Left lung (tissue), 10 donors: ENCODE results near the gene GALNTL6. TPM values are rescaled to one million over a fixed set of nuclear protein-coding genes. Genes with fewer than 3 reads are reported as not detected.

ENCODE experiments used
- ATAC-seq: fragments of 200-7000 bp; cut with Tn5 transposase; one replicate; pipeline ENCODE4 v1.9.1; 2020; ENCODE audit warnings: moderate library complexity
- DNase-seq, 4 donors: peaks; one replicate each; pipeline ENCODE4 v3.0.0-alpha.2; 2013 to 2020
- H3K27ac ChIP-seq, 2 donors: fragments of 200-600 bp; sonication (generic) in 1 of 2; one replicate each; pipeline versions ENCODE4 v1.5.0 to v1.8.0; 2020 to 2021
- H3K27me3 ChIP-seq, 2 donors: fragments of 200-600 bp; sonication (generic) in 1 of 2; one replicate each; pipeline versions ENCODE4 v1.5.0 to v1.8.0; 2020 to 2021
- H3K36me3 ChIP-seq, 2 donors: fragments of 200-600 bp; sonication (generic) in 1 of 2; one replicate each; pipeline versions ENCODE4 v1.5.0 to v1.8.0; 2020 to 2021
- H3K4me1 ChIP-seq, 2 donors: fragments of 200-600 bp; one replicate each; pipeline ENCODE4 v1.8.0; 2021
- H3K4me3 ChIP-seq, 2 donors: fragments of 200-600 bp; sonication (generic) in 1 of 2; one replicate each; pipeline versions ENCODE4 v1.5.0 to v1.8.0; 2020 to 2021; ENCODE audit warnings: mild to moderate bottlenecking in 1 of 2
- H3K9me3 ChIP-seq, 2 donors: fragments of 200-600 bp; sonication (generic) in 1 of 2; one replicate each; pipeline versions ENCODE4 v1.5.0 to v1.8.0; 2020 to 2021
- CTCF ChIP-seq, 2 donors: fragments of 200-600 bp; sonication (generic) in 1 of 2; IDR thresholded peaks; one replicate each; pipeline versions ENCODE4 v1.5.0 to v1.8.0; 2021; ENCODE audit warnings: antibody characterized with exemption in 2 of 2
- intact Hi-C, 2 donors: fragments of 100-400 bp; cut with DNase I; formaldehyde crosslinking; loops; one replicate each; pipeline versions ENCODE4 v1.11.2 to v1.14.2; 2022
- polyA plus RNA-seq, 6 donors: library from polyadenylated mRNA; unstranded; fragments of 120-200 nt; gene quantifications; one replicate each; pipeline ENCODE4 v1.2.1, GENCODE V29; 2013; ENCODE audit not compliant: insufficient read length in 6 of 6
- total RNA-seq, 2 donors: library from RNA; stranded (reverse); fragmentation: NEBNext Ultra II Directional; extraction: Animal tissue kit (Norgen Biotek cat#: 25700); gene quantifications; one replicate each; pipeline ENCODE4 v1.2.1, GENCODE V29; 2021
- donor health status: DM: no; HTN: yes; CAD: no.
- donor health status: DM: no; HTN: no; CAD: no.

Gene GALNTL6
- total and polyA plus RNA-seq, 8 donors, result 0.11 to 0.16 (median 0.13) TPM; not detected in 5

DNA sequence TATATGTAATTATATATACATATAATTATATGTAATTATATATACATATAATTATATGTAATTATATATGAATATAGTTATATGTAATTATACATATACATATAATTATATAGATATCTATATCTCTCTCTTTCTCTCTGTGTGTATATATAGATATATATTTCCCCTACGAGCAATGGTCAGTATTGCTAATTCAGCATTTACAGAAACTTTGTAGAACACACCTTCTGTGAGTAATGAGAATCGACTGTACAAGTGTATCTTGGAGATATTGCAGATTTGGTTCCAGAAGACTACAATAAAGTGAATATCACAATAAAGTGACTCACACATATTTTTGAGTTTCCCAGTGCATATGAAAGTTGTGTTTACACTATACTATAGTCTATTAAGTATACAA is 33.7 kb downstream of the GALNTL6 start:
- no peaks in the 10 kb centered on the region for H3K36me3 ChIP-seq
- intact Hi-C loops, result no loop called here
- H3K4me1 ChIP-seq, result no peaks in the 10 kb centered on the region
- ATAC-seq (no peak), DNase-seq (no peak)
- H3K27ac ChIP-seq, result no peak overlapping the region
- no peak overlapping the region for H3K4me3 ChIP-seq
- H3K9me3 ChIP-seq, result no peaks in the 10 kb centered on the region
- H3K27me3 ChIP-seq, result no peaks in the 10 kb centered on the region
- TF ChIP-seq CTCF (IDR thresholded peaks at IDR 0.05), result no peak

- H3K27me3 ChIP-seq, result no peaks in the 10 kb centered on the region
- H3K4me3 ChIP-seq, result no peak overlapping the region
- intact Hi-C loops, result no loop called here
- no peak for TF ChIP-seq CTCF (IDR thresholded peaks at IDR 0.05)
- no peak for ATAC-seq
- H3K27ac ChIP-seq, result no peak overlapping the region
- H3K9me3 ChIP-seq, result no peaks in the 10 kb centered on the region
- DNase-seq, result no peak
- H3K36me3 ChIP-seq, result no peaks in the 10 kb centered on the region
- no peaks in the 10 kb centered on the region for H3K4me1 ChIP-seq
These were observed 34.5 kb downstream of the GALNTL6 start for GRCh38 chr4:171847751-171848150.

DNA sequence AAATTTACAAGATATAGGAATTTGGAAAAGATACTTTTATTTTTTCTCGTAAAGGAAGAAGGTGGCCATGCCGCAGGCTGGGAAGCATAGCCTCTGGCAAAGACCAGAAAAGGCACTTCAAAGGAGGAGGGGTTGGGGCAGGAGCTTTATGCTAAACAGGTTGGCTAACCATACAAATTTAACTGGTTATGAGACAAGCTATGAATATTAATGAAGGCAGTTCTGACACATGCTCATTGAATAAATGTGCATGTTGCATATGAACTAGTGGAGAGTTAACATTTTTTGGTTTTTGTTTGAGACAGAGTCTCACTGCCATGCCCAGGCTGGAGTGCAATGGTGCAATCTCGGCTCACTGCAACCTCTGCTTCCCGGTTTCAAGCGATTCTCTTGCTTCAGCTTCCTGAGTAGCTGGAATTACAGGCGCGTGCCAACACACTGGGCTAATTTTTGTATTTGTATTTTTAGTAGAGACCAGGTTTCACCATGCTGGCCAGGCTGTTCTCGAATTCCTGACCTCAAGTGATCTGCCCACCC is 36.5 kb downstream of the GALNTL6 start:
- no peak overlapping the region for H3K4me3 ChIP-seq
- no peaks in the 10 kb centered on the region for H3K9me3 ChIP-seq
- H3K36me3 ChIP-seq, result no peaks in the 10 kb centered on the region
- H3K27me3 ChIP-seq, result no peaks in the 10 kb centered on the region
- H3K4me1 ChIP-seq, result no peaks in the 10 kb centered on the region
- TF ChIP-seq CTCF (IDR thresholded peaks at IDR 0.05), result no peak
- intact Hi-C loops, result no loop called here
- no peak for ATAC-seq
- DNase-seq, result no peak
- H3K27ac ChIP-seq, result no peak overlapping the region

GRCh38 chr4:171851295-171851694 is 38.1 kb downstream of the GALNTL6 start:
- intact Hi-C loops, result no loop called here
- no peak for TF ChIP-seq CTCF (IDR thresholded peaks at IDR 0.05)
- Histone ChIP-seq H3K36me3 (no peaks in the 10 kb centered on the region), H3K4me3 (no peak overlapping the region), H3K9me3 (no peaks in the 10 kb centered on the region), H3K27me3 (no peaks in the 10 kb centered on the region), H3K4me1 (no peaks in the 10 kb centered on the region), H3K27ac (no peak overlapping the region)
- DNase-seq (no peak), ATAC-seq (no peak)

DNA sequence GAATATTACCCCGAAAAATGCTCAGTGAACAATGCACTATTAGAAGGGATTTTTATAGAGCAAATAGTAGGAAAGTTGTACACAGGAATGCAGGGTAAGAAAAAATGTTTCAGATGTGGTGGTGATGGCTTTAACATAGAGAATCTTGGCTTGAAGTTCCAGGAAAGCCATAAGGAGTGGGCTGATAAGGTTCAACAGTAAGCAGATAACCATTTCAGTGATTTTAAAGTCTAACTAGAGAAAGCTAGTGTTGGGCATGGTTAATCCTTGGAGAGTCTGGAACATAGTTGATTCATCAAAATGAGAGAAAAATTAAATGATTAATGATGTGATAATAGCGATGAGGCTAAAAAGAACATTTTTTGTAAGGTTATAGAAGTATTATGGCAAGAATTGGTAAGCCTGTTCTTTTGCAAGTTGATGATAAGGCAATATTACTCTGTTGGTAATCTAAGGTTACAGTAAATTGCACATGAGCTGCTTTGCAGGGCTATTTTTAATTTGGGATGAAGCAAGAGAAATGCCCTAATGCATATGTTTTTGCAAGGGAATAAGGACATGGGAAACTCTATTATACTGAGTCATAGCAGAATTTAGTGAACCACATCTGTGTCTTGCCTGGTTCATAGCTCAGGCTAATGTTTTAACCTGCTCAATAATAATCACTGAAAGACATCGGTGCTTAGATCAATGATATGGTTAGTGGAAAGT is 44.3 kb downstream of the GALNTL6 start:
- Histone ChIP-seq H3K36me3 (no peaks in the 10 kb centered on the region), H3K4me1 (no peaks in the 10 kb centered on the region), H3K4me3 (no peak overlapping the region), H3K9me3 (no peaks in the 10 kb centered on the region), H3K27me3 (no peaks in the 10 kb centered on the region), H3K27ac (no peak overlapping the region)
- DNase-seq, result no peak
- no peak for ATAC-seq
- intact Hi-C loops, result no loop called here
- TF ChIP-seq CTCF (IDR thresholded peaks at IDR 0.05), result no peak
